CD4-positive, alpha-beta T cell treated with Interleukin-17A for 1 hour (primary cell): ENCODE results near the gene NR3C2.

ENCODE experiments used
- DNase-seq: peaks from one replicate; pipeline ENCODE4 v3.0.0-alpha.2; 2020

NR3C2 gene

GRCh38 chr4:148300877-148301276, 141.3 kb downstream of the NR3C2 start:
- DNase-seq, result no peak

GRCh38 chr4:148299337-148299736, 142.9 kb downstream of the NR3C2 start:
- DNase-seq, result no peak

DNA sequence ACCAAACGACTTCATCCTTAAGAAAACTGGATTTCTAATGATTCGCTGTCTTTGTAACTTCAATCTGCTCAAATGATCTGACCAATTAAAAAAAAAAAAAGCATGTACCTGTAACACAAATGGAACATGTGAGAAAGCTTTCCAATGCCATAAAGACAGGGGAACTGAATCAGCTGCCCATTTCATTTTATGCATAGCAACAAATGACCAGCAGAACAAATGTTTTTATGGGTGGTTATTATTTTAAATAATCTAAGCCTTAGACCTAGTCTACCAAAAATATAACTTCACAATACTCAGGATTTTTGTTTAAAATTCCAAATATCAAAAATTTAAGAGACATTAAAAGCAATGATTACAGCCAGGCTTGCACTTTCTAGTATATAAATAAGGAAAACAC, 145.7 kb downstream of the NR3C2 start:
- DNase-seq, result no peak

DNA sequence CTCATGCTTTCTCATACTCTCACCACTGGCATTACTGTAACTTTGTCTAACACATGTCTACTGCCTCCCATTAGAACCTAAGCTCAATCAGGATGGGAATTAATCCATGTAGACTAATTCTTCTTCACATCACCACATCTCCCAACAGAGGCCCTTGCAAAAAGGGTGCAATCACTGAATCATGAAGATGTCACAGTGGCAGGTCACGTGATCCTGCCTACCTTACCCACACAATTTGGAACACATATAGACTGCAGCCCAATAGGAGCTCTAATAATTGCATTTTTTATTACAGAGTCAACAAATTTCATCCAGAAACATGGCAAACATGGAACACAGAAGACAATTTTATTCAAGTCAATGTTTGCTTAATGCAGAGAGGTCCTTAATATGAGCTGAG, 146.6 kb downstream of the NR3C2 start:
- DNase-seq, result no peak

GRCh38 chr4:148293571-148293970, 148.6 kb downstream of the NR3C2 start:
- no peak for DNase-seq

GRCh38 chr4:148292686-148293085, 149.5 kb downstream of the NR3C2 start:
- DNase-seq, result no peak

GRCh38 chr4:148289740-148290139, 152.5 kb downstream of the NR3C2 start:
- no peak for DNase-seq

DNA sequence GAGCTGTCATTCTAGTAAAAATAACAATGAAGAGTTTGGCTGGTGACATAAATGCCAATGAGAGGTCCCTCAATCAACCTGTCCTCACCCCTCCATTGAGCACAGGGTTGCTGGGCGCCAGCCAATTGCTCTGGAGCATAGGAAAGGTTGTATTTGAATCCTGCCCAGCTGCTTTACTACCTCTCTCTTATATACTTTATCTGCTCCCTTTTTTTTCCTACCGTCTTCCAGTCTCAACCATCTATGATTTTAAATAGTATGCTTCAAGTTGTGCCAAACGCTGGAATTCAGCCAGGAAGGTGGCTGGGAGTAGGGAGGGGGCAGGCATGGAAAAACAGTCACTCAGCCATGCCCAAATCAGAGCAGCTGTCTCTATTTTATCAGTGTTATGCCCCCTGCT, 153.8 kb downstream of the NR3C2 start:
- DNase-seq, result no peak

DNA sequence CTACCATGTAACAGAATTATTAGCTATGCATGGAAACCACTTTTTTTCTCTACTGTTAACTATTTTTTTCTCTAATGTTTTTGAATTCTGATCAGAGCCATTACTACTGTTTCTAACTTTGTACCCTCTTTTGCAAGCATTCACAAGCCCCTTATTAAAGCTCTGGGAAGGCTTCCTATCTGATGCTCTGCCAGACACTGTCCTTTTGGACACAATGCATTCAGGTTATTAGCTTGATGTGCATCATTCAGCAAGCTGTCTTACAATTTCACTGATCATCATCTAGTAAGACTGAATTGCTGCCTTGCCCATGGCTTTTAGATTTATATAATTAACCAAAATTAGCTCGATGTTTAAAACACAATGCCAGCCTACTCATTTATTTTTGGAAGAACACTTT, 155.1 kb downstream of the NR3C2 start:
- no peak for DNase-seq

GRCh38 chr4:148286012-148286411, 156.2 kb downstream of the NR3C2 start:
- no peak for DNase-seq

- no peak for DNase-seq
These were observed 158.5 kb downstream of the NR3C2 start for GRCh38 chr4:148283665-148284064.

GRCh38 chr4:148278310-148278709, 163.9 kb downstream of the NR3C2 start:
- DNase-seq, result no peak

DNA sequence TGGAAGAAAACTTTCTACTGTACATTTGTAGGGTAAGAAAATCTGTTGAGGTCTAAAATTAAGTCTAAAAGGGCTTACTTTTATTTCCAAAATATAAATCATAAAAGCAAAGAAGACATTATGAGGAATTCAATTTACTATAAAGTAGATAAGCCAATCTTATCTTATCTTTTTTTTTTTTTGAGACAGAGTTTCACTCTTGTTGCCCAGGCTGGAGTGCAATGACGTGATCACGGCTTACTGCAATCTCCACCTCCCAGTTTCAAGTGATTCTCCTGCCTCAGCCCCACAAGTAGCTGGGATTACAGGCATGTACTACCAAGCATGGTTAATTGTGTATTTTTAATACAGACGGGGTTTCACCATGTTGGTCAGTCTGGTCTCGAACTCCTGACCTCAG, 166.9 kb downstream of the NR3C2 start:
- DNase-seq, result no peak

DNA sequence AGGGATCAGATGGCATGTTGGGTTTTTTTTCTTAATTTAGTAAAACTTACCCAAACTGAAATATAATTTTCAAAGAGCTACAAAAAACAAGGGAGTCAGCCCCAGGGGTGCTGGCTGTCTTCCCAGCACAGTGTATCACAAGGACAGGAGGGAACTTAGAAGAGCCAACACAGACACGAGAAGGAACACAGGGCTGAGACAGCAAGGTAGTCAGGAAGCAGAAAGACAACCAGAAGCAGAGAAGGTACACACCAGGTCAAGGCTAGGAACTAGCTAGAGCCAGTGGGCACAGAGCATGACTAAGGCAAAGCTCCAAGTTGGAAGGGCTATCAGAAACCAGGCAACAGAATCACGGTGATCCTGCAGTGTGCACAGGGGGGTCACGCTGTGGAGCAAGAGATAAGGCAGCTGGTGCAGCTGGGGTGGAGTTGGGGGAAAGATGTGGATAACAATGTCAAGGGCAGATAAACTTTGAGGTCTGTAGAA, 168.7 kb downstream of the NR3C2 start:
- no peak for DNase-seq

GRCh38 chr4:148271166-148271565, 171.0 kb downstream of the NR3C2 start:
- no peak for DNase-seq

GRCh38 chr4:148270630-148271029, 171.6 kb downstream of the NR3C2 start:
- DNase-seq, result no peak

DNA sequence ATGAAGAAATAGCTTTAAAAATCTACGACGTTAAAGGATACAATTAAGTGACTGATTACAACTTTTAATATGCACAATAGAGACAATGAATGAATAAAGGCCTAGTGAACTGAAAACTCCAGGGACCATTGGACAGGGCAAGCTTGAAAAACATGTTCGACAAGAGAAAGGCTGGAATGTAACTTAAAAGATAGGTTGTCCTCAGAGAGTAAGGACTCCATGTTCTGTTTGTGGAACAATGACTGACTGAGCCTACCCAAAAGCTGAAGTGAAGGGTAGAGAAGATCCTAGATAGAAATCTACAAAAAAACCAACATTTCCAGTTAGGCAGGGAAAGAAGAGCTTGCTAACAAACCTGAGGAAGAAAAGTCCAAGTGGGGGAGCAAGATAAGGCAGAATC, 173.4 kb downstream of the NR3C2 start:
- DNase-seq, result no peak

- DNase-seq, result no peak
These were observed 175.3 kb downstream of the NR3C2 start for GRCh38 chr4:148266921-148267320.

- DNase-seq, result no peak
These were observed 176.0 kb downstream of the NR3C2 start for GRCh38 chr4:148266240-148266639.

DNA sequence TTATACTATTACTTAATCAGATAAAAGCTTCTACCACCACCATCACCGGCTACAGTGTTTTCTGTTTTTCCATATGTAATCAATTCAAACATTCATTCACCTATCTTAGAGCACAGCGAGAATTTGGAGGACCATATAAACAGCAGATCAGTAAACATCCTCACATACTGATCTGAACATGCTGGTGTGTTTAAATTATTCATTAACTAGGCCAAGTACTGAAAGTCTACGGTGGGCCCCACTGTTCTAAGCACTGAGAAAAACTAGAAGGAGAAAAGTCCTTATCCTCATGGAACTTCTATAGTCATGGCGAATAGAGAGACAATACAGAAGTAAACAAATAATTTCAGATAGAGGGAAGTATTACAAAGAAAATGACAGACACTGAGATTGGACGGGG, 176.6 kb downstream of the NR3C2 start:
- DNase-seq, result no peak

DNA sequence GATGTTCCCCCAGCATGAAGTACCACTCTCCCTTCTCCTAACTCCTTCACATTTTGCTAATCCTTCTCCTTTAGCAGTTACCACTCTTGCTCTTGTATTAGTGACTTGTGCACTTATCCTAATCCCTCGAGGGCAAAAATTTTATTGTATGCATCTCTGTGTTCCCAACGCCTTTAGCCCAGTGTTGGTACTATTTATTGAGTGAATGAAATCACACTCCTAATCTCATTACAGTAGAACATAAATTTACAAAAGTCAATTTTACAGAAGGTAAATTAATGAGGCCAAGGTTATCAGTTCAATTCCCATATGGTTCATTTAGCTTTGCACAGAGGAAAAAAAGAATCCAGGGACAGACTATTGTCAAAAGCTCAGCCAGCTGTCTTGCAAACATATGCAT, 178.4 kb downstream of the NR3C2 start:
- DNase-seq, result no peak

DNA sequence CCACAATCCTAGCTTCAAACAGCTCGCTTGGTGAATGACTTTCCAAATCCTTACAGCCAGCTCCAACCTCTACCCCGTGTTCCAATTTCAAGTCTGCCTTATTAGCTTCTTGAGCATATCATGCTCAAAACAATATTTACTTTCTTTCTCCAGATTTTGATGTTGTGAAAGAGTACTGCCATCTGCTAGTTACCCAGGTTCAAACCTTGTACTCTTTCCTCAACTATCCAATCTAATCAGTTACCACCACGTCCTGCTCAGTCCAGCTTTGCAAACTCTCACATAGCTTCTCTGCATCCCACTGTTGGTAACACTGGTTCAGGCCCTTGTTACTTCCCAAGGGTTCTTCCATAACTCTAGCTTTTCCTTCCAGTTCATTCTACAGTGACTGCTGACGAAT, 179.1 kb downstream of the NR3C2 start:
- DNase-seq, result no peak

DNA sequence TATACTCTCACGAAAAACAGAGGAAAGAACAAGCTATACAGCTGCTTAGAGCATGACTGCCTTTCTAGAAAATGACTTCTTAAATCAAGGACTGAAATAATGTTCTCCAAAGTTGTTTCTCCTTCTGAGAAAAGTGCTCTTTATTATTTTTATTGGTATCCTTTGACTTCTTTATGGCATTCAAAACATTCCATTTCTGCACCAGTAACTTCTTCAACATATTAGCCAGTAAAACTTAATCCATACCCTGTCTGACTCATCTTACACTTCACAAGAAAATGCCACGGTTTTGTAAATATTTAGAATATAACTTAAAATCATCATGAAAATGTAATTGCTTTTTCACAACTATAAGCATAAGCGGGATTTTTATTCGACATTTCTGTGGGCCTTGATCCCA, 180.4 kb downstream of the NR3C2 start:
- no peak for DNase-seq

DNA sequence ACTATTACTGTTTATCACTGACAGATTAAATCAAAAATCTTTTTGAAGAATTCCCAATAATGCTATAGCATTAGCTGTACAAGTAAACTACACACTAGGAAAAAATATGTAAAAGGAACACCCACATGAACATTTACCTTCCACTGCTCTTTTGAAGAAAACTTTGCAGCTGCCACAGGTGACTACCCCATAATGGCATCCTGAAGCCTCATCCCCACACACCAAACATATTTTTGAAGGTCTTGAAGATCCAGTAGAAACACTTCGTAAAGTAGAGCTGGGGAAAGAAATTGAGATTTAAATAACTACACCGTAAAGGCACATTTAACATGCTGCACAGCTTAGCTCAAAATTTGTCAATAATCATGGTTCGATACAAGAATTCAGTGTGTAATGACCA, 182.4 kb downstream of the NR3C2 start:
- no peak for DNase-seq

DNA sequence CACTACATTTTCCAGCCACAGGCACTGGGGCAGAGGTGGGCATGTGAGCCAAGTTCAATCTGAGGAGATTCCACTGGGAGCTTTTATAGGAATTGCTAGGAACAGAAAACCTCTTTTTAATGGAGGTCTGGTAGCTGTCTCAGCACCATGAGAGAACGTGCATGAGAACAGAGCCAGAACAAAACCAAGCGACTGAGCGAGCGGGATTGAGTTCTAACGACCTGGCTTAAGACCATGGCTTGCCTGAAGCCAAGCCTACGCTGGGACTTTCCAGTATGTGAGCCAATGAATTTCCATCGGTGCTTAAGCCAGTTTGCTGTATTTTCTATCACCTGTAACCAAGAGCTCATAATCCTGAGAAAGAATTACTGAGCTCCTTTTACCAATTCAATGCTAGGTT, 183.7 kb downstream of the NR3C2 start:
- DNase-seq, result no peak

DNA sequence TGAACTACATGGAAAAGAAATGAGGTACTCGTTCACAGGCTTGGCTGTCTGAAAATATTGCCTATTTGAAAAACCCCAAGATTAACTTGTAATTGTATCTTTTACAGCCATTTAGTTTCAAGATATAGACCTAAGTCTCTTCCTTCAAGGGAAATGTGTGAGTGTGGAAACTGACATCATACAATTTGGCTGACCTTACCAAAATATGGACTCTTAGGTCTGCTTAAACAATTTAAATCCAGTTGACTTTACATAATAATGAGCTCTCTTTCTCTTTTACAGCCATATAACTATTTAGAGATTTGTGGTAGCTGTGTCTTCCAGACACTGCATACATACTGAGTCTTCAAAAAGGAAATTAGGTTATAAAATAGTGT, 186.9 kb downstream of the NR3C2 start:
- DNase-seq, result no peak
